GM21526 (cell line): ENCODE measurements around the gene PTPRN2.
"Not testable (repeated sequence)": the region's sequence is repeated elsewhere in the genome, so short reads cannot be mapped to it uniquely, and the experiment has no call there.

ENCODE experiments used
- ATAC-seq: cut with Tn5 transposase; IDR thresholded peaks from one replicate; pipeline ENCODE4 v1.9.1; 2021; ENCODE audit warnings: moderate library complexity; ENCODE audit not compliant: unreplicated experiment, low FRiP score

Gene PTPRN2

DNA sequence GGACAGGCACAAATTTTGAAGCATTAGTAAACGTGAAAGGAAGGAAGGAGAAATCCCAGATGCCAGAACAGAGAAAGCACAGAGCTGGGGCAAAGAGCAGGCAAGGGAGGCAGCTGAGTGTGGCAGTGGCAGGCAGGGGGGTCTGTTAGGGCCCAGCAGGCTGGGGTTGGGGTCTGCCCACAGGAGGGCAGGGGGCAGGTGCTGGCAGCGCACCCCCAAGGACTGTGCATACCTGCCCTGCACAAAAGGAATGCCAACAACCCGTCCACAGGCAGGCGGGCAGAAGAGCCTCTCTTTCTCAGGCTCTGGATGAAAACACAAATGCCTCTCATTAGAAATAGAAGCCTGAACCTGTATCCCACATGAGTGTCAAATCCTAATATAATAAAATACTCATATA is 552.3 kb downstream of the PTPRN2 start:
- no peak for ATAC-seq

DNA sequence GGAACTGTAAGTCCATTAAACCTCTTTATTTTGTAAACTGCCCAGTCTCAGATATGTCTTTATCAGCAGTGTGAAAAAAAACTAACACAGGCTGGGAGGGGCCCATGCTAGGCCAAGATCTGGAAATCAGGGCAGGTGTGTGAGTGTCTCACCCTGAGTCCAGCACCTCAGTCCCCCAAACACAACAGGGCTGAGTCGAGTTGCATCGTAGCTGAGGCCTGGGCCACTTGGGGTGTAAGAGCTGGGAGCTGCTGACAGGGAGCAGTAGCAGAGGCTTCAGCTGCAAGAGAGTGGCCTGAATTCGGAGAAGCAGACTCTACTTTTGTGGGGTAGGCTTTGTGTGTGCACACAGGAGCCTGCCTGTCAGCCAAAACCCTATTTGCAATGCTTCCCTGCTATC is 553.1 kb downstream of the PTPRN2 start:
- no peak for ATAC-seq

DNA sequence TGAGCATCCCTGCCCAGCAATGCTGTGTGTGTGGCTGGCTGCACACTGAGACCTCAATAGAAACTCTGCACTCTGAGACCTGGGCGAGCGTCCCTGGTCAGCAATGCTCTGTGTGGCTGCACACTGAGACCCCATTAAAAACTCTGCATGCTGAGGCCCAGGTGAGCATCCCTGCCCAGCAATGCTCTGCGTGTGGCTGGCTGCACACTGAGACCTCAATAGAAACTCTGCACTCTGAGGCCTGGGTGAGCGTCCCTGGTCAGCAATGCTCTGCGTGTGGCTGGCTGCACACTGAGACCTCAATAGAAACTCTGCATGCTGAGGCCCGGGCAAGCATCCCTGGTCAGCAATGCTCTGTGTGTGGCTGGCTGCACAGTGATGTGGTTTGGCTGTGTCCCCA is 553.7 kb downstream of the PTPRN2 start:
- ATAC-seq = not testable (repeated sequence)

DNA sequence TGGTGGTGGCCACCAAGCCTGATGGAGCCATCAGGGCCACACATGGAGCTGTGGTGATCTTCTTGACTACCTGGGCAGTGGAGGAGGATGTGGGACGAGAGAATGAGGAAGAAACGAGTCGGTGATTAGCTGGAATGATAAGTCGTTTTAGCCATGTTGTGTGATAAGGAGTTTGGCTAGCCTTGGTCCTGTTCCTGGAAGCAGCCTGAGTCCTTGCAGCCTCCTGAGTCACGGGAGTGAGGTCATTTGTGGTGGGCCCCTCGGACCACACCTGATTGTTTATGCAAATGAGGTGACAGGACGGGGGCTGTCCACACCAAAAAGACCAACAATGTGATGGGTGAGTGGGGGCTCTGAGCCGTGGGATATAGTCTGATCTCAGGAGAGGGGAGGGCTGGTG is 554.4 kb downstream of the PTPRN2 start:
- ATAC-seq = no peak

DNA sequence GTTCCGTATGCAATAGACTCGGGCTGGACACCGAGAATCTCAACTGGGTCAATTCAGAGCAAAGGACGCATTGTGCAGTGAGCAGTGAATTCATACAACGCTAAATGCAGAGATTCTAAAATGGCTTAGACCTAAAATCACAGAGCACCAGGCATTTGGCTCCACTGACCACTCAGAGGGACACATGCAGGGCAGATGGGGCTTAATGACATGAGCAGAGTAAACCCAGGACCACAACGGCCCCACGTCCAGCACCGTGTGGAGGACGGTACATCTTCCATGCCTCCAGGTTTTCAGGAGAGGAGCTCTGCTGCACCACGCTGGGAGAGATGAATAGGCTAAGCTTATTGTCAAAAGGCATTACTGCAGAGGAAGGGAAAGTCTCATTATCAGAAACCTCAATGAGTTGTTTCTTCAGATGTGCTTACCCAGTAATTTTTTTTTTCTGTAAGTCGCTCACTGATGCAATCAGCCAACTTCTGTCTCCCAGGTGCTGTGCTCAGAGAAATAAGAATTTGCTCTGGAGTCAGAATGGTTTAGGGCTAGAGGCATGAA is 555.0 kb downstream of the PTPRN2 start:
- no peak for ATAC-seq

DNA sequence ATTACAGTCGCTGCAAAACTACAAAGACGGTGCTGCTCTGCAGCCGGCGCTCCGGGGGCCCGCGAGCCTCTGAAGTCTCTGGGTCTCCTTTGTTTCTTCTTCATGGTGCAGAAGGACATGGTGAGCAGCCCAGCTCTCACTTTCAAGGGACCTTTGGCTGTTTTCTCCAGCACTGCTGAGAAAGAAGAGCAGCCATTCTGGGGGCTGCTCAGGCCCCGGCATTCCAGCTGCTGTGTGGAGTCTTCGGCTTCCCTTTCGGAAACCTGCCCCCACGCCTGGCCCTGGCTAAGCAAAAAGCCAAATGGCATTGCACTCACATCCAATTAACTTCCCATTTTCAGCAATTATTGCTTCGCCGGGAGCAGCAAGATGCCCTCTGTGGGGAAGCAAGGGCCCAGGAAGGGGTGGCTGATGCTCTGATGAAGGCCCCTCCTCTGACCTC is 555.7 kb downstream of the PTPRN2 start:
- ATAC-seq = no peak

DNA sequence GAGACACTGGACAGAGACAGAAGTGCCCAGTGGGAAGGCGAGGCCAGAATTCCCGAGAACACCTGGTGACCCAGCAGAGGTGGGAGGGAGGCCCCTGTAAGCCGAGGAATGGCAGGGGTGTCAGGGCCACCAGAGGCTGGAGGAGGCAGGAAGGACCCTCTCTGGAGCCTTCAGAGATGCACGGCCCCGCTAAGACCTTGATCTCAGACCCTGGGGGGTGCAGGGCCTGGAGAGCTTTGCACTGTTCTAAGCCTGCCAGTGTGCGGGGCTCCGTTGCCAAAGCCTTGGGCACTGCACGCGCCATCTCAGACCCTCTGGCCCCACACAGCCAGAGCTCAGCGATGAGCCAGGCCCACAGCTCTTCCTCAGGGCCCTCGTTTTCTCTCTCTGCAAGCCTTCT is 557.1 kb downstream of the PTPRN2 start:
- ATAC-seq = no peak

DNA sequence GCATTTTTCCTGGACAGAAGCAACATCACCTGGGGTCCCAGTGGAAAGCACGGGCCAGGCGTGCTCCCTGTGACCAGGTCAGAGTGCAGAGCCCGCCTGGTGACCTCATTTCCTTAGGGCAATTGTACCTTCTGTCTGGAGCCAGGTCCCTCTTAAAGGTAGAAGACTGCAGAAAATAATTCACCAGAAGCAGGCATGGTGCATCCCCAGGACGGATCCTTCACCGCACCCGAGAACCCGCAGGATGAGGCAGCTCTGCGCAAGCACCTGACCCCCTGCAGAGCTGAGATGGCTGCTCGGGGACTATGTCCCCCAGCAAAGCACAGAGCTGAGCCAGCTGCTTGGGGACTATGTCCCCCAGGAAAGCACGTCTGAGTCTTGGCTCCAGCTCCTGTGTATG is 557.6 kb downstream of the PTPRN2 start:
- no peak for ATAC-seq

DNA sequence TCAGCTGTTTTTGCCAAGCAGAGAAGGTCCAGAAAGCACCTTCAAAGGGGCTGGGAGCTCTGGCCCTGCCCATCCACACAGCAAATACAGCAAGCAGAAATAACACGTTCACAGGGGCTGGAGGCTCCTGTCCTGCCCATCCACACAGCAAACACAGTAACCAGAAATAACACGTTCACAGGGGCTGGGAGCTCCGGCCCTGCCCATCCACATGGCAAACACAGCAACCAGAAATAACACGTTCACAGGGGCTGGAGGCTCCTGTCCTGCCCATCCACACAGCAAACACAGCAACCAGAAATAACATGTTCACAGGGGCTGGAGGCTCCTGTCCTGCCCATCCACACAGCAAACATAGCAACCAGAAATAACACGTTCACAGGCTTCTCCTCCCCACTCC is 558.1 kb downstream of the PTPRN2 start:
- ATAC-seq = no peak

DNA sequence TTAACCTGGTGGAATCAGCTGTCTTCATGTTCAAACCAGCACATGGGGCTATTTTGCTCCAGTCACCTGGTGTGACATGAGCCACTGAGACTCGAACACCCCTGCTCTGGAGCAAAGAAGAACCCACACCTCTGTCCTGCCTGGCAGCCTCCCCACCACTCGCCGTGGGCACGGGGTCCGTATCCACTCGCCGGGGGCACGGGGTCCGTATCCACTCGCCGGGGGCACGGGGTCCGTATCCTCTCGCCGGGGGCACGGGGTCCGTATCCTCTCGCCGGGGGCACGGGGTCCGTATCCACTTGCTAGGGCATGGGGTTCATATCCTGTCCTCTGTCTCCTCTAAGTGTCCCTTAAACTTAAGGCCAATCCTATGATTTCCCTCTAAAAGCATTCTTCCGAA is 558.7 kb downstream of the PTPRN2 start:
- no peak for ATAC-seq

DNA sequence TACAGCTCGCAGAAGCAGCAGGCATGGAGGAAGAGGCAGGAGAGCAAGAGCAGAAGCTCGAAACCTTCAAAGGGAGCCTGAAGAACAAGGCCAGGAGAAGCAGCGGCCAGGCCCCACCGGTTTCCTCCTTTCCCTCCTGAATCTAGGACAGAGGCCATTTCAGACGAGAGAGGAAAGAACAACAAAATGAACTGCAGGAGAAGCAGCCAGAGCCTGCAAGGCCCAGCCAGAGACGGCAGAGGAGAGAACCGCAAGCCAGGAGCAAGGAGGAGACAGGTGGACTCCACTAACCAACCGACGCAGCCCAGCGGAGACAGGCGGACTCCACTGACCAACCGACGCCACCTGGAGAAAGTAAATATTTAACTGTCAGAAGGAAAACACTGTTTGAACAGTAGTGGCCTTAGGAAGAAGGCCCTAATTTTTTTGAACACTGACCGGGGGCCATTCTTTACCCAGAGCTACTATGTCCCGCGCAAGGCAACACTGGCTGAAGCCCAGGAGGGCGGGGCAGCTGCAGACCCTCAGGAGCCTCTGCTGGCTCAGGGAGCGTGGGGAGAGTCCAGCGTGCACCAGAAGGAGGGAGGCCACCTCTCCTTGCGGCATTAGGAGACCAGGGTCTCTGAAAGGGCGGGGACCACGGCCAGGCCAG is 559.2 kb downstream of the PTPRN2 start:
- no peak for ATAC-seq

DNA sequence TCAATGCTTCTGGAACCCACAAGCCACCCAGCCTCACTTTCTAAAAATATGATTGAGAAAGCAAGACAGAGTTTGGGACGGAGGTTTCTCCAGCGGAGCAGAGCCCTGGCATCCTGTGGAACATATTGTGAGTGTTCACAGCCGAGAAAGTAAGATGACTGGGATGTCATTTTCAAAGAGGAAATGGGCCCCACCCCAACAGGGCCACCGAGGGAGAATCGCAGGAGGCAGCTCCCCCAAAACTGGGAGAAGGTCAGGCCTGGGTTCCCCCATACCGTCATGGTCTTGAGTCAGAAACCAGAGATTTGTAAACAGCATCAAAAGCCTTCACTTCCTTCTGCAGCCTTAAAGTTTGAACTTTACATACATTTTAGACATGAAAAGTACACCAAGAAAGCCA is 560.0 kb downstream of the PTPRN2 start:
- ATAC-seq = no peak

DNA sequence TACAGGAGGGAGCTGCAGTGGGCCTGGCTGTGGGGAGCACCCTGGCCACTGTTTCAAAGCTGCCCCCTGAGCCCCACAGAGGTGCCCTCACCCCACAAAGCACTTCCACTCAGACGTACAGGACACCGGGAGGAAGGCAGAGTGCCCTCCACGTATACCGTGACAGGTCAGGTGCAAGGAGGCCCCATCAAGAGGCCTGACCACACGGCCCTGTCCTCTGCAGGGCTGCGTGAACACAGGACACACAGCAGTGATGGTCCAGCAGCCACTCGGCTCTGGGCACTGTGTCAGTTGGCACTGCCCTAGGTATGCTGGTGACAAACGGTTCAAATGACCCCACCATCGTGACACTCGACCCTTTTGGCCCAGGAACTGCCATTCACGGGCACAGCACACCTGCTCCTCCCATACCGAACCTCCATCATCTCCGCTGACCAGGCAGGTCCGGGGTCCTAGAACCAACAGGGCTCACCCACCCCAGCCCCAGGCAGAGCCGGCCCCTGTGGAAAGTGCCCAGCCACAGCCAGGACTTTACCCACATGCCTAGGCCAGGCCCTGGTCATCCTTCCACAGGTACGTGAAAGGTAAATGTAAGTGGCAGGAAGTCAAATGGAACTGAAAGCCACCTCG is 560.9 kb downstream of the PTPRN2 start:
- no peak for ATAC-seq

DNA sequence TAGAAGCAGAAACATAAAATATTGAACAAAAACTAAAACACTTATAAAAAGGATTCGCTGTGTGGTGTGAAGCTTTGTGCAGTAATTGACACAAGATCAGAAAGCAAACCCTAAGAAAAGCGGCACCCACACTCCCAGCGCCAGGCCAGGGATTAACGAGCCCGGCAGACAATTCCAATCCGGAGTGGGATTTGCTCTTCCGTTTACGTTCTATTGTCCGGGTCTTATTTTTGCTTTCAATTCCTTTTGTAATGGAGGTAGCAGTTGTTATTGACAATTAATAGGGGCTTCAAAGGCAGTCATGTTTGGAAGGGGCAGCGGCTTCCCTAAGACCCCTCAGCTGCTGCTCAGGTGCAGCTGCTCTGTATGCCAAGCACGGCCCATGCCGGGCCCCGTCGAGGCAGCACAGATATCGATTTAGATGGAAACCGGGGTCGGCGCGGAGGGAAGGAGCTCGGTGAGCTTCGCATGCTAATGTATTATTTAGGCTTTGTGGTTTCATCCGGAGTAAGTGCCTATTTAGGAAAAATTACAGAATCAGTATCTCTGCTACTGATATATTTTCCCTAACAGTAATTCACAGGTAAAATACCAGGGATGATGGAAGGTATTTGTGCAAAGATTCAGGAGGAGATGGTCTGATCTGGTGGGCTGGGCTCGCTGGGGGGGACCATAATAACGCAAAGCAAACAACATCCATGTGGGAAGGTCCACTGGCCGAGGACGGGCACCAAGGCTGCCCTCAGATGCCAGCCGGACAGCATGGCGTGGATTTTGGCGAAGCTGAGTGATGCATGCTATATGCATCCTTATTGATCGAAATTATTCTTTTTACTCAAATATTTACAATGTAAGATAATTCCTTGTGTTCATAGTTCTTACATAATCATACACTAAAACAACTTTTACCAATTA is 561.7 kb downstream of the PTPRN2 start:
- no peak for ATAC-seq

DNA sequence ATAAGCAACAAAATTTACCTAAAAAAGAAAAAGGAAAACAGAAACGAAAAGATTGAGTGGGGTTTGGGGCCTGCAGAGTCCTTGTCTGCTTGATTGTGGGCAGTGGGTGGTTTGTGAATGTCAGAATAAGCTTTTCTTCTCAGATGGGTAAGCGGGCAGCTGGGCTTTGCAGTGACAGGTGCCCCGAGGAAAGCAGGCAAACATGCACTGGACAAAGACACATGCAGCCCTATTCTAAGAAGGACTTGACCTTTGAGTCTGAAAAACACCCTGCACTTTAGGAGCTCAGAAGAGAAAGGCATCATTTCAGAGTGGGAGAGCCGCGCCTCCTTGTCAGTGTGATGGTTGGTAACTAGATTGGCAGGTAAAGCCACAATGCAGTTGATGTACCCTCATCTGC is 562.7 kb downstream of the PTPRN2 start:
- no peak for ATAC-seq

DNA sequence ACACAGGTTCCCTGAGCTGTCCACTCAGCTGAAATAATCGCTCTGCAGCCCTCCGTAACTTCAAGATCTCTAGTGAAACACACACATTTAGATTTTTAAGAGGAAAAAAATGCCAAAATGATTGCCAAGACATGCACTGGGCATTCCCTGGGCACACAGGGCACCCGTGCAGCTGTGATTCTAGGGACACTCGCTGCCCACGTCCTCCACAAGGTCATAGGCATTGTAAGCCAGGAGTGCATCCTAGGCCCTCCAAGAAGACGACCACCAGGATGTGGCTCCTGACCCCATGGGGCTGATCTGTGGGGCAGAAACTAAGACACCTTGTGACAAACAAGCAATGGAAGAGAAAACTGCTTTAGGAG is 563.3 kb downstream of the PTPRN2 start:
- no peak for ATAC-seq

DNA sequence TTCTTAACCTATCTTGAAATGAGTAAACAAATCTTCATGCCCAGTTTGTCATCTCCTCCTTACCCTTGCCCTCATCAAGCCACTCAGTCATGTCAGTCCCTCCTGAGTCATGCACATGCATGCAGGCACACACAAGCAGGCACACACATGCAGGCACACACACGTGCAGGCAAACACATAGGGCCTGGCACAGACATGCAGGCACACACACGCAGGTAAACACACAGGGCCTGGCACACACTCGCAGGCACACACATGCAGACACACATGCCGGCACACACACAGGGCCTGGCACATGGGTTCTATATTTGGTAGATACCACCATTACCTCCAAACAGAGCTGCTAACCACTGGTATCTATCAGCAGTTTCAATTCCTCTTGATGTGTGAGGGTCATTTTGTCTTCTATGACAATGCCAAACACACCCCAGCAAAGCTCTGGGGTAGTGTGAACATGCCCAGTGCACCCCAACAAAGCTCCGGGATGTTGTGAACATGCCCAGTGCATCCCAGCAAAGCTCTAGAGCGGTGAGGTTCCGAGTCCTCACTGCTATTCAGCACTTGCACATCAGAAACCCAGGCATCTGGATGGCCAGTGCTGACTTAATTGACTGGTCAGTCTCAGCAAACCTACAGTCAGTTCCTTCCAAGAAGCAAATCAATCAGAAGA is 563.8 kb downstream of the PTPRN2 start:
- ATAC-seq = no peak

DNA sequence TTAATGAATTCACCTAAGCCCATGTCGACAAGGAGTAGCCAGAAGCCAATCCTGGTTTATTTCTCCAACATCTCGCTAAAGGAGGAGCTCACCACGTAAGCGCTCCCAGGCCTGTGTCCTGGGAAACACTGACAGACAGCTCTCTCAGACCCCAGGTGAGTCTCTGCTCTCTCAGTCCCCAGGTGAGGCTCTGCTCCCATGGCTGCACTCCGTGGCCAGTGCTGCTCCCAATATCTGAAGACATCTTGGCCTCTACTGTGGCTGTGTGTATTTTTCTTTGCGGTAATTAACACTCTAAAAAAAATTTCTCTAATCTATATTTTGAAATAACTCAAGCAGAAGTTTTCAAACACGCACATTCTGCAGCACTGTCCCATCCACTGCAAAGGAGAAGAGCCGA is 564.5 kb downstream of the PTPRN2 start:
- no peak for ATAC-seq

DNA sequence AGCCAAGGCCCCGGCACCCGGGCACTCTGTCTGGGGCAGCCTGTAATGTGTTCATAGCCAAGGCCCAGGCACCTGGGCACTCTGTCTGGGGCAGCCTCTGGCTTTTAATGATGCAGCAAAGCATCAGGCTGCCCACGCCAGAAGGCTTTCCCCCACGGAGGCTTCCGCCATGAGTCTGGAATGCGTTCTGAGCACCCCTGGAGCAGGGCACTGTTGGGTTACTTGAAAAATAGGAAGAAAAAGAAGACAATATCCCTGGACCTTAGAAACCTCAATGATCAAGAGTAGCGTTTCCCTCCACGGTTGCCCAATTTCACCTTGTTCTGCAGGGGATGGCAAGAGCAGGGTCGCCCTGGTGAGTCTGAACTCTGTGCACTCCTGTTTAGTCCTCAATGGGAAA is 565.0 kb downstream of the PTPRN2 start:
- ATAC-seq = no peak

DNA sequence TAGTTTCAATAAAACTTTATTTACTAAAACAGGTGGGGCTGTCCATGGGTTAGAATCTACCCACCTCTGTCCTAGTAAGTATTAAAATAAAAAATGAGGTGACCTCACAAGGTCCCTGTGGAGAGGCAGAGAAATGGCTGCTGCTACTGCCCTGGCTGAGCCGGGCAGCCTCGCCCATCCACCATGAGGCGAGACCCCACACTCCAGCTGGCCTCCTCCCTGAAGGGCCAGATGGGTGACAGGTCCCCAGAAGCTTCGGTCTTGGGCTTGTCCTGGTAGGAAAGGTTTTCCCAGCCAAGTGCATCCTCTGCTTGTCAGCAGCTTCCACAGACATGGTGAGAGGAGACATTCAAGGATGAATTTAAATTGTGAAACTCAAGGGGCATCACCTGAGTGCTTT is 565.8 kb downstream of the PTPRN2 start:
- ATAC-seq = no peak

DNA sequence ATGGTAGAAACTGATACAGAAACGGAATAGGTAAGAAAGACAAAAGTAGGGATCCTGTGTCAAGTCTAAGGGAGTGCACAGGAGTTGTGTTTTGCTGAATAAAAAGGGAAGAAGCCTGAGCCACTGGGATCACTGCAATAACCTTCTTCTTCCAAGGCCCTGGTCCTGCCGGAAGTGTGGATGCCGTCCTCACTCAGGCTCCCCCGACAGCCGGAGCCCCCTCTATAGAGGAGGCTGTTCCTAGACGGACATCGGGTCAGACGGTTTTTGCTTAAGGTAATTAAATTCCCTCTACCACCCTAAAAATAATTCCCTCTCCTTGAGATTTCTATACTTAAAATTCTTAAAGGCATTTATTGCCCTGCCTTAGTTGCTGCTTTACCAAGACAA is 566.9 kb downstream of the PTPRN2 start:
- ATAC-seq = no peak
